SKM-1 treated with dmso at 0.1 percent for 144 hours (cell line): Measurements from ENCODE around the gene SLC25A27.
A peak's percentile ranks its signal among the peaks of the same experiment; 100 is the strongest.

ENCODE experiments used
- DNase-seq: peaks from one replicate; lab custom pipeline; 2025; ENCODE audit not compliant: unreplicated experiment; lab: John Stamatoyannopoulos, UW

SLC25A27 gene

DNA sequence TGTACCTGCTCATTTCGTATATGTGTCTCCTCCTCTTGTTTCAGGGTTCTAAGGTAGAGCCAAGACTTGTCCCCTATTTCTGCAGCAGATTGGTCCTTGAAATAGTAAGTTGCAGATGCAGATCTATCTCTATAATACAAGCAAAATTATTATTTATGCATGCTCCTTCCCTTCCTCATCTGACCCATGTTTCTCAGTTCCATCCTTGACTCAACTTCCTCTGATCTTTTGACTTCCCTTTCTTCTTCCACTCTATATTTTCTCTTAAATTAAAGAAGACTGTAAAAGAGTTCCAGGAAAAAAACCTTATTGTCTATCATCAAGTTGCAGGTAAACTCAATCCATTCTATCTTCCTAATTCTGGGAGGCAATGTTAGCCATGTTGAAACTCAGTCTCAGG, 58.7 kb downstream of the SLC25A27 start:
- no peak for DNase-seq

GRCh38 chr6:46715141-46715540, 62.4 kb downstream of the SLC25A27 start:
- peak; percentile 12 for DNase-seq

- no peak for DNase-seq
Measured at GRCh38 chr6:46719099-46719498, 66.3 kb downstream of the SLC25A27 start.

DNA sequence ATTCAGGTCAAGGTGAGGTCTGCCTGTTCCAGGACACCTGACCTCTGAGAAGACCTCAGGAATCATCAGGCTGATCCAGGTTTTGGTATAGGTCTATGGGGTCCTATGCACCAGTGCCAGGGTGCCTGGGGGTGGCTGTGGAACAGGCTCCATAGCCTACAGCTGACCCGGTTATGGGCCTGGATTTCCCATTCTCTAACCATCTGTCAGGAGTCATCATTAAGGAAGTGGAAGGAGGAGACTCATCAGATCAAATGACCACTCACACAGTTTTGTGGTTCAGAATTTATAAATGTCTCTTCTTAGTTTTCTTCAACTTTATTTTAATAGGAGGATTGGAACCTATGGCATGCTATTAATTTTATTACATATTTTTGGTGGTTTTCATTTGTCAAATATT, 67.6 kb downstream of the SLC25A27 start:
- no peak for DNase-seq
